Measurements from ENCODE around the gene ACKR2.

The ACKR2 gene

GRCh38 chr3:42874749-42875148 lies 65.5 kb downstream of the ACKR2 start:
- TF ChIP-seq CTCF (IDR thresholded peaks at IDR 0.05; ENCODE audit: low read depth, low read length, missing control alignments) = no peak
- no peak overlapping the region for H3K4me3 ChIP-seq (replicated peaks; ENCODE audit: low read depth, low read length)
- no peak for DNase-seq (ENCODE audit: extremely low read depth, low read depth)

- no peak within 1 kb of the TSS for H3K4me3 ChIP-seq (replicated peaks; ENCODE audit: low read depth, low read length)
- no peak for TF ChIP-seq CTCF (IDR thresholded peaks at IDR 0.05; ENCODE audit: low read depth, low read length, missing control alignments)
- no peak for DNase-seq (ENCODE audit: extremely low read depth, low read depth)
These were observed 66.3 kb downstream of the ACKR2 start, which contains the start of gene CYP8B1 for GRCh38 chr3:42875325-42876151. CYP8B1 (minus strand) TSS chr3:42875879; CDS start chr3:42875816, 63 bp downstream.

DNA sequence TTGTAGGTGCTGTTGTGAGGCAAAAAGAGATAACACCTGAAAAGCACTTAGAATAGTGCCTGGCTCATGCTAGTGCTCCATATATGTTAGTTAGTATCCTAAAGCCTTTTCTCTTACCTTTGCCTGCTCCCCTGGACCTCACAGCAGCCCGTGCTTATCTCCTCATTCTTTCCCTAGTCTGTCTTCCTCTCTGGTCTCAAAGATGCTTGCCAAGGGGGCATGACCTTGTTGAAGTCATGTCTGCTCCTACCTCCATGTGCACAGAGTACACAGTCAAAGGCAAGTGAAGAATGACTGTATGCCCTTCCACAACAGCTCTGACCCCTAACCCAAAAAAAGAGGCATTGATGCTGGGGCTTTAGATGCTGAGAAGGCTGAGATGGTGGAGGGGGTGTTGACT lies 67.2 kb downstream of the ACKR2 start:
- DNase-seq (ENCODE audit: extremely low read depth, low read depth) = no peak
- TF ChIP-seq CTCF (IDR thresholded peaks at IDR 0.05; ENCODE audit: low read depth, low read length, missing control alignments) = no peak
- H3K4me3 ChIP-seq (replicated peaks; ENCODE audit: low read depth, low read length) = no peak overlapping the region

GRCh38 chr3:42876940-42877720 lies 67.9 kb downstream of the ACKR2 start:
- TF ChIP-seq CTCF (IDR thresholded peaks at IDR 0.05; ENCODE audit: low read depth, low read length, missing control alignments) = no peak
- DNase-seq (ENCODE audit: extremely low read depth, low read depth) = no peak
- no peak overlapping the region for H3K4me3 ChIP-seq (replicated peaks; ENCODE audit: low read depth, low read length)

DNA sequence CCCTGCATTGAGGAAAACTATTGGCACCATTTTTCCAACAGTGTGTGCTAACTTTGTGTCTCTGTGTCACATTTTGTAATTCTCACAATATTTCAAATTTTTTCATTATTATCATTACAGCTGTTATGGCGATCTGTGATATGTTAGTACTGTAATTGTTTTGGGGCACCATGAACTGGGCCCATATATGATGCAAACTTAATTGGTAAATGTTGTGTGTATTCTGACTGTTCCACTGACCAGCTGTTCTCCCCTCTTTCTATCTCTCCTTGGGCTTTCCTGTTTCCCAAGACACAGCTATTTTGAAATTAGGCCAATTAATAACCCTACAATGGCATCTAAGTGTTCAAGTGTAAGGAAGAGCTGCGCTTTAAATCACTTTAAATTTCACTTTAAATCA lies 68.6 kb downstream of the ACKR2 start:
- no peak for DNase-seq (ENCODE audit: extremely low read depth, low read depth)
- H3K4me3 ChIP-seq (replicated peaks; ENCODE audit: low read depth, low read length) = no peak overlapping the region
- no peak for TF ChIP-seq CTCF (IDR thresholded peaks at IDR 0.05; ENCODE audit: low read depth, low read length, missing control alignments)

GRCh38 chr3:42880183-42880582 lies 70.9 kb downstream of the ACKR2 start:
- TF ChIP-seq CTCF (IDR thresholded peaks at IDR 0.05; ENCODE audit: low read depth, low read length, missing control alignments) = no peak
- no peak for DNase-seq (ENCODE audit: extremely low read depth, low read depth)
- peak overlapping the region; percentile 43 for H3K4me3 ChIP-seq (replicated peaks; ENCODE audit: low read depth, low read length)

All from HFF-Myc (cell line).